ENCODE data around the gene MYO1E.

DNA sequence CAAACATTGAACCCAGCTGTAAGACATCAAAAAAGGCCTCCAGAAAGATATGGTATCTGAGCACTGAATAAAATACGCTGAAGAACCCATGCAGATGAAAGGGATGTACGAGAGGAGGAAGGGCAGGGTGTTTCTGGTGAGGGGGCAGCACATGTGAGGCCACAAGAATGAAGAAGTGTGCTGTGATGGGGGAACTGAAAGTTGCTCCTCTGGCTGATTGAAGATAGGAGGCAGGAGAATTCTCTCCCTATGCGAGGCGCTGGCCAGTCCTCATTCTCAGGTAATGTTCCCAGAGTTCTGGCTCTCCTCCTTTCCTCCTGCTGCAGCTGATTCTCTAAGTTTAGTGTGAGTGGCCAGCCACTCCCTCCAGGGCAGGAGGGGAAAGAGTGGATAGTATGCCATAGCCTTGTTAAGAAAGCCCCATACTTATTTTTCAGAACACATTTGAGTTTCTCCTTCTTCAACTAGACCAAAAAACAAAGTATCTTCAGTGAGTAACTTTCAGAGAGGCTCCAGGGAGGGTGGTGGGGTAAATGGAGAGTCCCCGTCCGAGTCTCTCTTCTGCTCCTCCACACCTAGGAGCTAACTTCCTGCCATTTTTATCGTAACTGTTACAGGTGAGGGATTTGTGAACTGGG lies 26.9 kb upstream of the MYO1E start:
- TF ChIP-seq, protein P1, sequence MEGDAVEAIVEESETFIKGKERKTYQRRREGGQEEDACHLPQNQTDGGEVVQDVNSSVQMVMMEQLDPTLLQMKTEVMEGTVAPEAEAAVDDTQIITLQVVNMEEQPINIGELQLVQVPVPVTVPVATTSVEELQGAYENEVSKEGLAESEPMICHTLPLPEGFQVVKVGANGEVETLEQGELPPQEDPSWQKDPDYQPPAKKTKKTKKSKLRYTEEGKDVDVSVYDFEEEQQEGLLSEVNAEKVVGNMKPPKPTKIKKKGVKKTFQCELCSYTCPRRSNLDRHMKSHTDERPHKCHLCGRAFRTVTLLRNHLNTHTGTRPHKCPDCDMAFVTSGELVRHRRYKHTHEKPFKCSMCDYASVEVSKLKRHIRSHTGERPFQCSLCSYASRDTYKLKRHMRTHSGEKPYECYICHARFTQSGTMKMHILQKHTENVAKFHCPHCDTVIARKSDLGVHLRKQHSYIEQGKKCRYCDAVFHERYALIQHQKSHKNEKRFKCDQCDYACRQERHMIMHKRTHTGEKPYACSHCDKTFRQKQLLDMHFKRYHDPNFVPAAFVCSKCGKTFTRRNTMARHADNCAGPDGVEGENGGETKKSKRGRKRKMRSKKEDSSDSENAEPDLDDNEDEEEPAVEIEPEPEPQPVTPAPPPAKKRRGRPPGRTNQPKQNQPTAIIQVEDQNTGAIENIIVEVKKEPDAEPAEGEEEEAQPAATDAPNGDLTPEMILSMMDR (IDR thresholded peaks at IDR 0.05; ENCODE audit: low read depth, low read length, poor library complexity, severe bottlenecking), result no peak
- TF ChIP-seq EZH2phosphoT487 (IDR thresholded peaks at IDR 0.05; ENCODE audit: borderline replicate concordance, low read length), result no peak
